ENCODE data around the gene LIF. TPM values are rescaled to one million over a fixed set of nuclear protein-coding genes. Genes with fewer than 3 reads are reported as not detected.

Gene LIF
- polyA plus RNA-seq, 1 of the 3 experiments (the other 2 are of a cell fraction): 24.6 TPM

DNA sequence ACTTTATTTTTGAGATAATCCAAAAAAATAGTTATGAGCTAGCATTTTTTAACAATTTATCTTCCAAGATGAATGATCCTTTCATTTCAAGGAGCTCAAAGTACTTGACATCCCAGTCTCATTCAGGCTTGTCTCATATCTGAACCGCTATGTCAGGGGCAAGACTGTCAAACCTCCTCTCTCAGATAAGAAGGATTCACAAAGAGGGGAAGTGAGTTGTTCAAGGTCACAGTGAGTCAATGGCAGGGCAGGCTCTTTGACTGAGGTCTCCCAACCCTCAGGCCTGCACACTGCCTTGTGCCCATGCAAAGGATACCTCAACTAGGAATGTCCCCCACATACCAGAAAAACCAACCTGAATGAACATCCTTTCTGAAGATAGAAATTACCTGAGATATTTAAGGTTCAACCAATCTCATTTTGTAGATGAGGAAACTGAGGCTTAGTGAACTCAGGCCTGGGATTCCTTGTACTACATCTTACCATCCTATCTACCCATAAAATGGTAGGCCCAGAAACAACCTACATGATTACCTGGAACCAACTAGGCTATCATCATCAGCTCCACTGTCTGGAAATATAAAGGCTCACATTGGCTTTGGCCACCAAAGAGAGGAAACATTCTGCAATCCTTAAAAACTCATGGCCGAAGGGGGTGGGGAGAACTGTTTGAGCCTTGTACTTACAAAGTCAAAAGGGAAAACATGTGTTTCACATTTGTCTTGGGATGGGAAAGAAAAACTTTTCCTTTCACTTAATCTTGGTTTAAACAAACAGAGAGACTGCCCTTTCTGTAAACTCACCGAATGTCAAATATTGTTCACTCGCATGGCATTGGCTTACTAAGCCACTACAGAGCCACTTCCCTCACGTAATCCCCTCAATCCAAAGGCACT, 51.1 kb downstream of the LIF start:
- ChIA-PET POLR2A (no interaction called here), CTCF (no interaction called here)
- H3K27me3 ChIP-seq (ENCODE audit: insufficient read depth): no peaks in the 10 kb centered on the region
- H3F3A ChIP-seq (replicated peaks; ENCODE audit: insufficient read depth): peaks cover 35% of the 10 kb centered on the region
- no peaks in the 10 kb centered on the region for H4K20me1 ChIP-seq (ENCODE audit: insufficient read depth)
- H3K79me2 ChIP-seq (ENCODE audit: insufficient read depth): no peaks in the 10 kb centered on the region
- WGBS (ENCODE audit: low lambda C conversion rate): 55% methylated on average over 5 of the region's 5 CpGs
- no peak overlapping the region; a peak in 1 of 4 replicates for H3K4me3 ChIP-seq (ENCODE audit: low read depth in 2 of 2, low read length in 1 of 2)
- peak overlapping the region; percentile 34; the same call in 1 of the 2 replicates for H2AFZ ChIP-seq (ENCODE audit: low read depth)
- no peaks in the 10 kb centered on the region for H3K9me3 ChIP-seq
- no peaks in the 10 kb centered on the region for H3K36me3 ChIP-seq (replicated peaks in 1 of 2; ENCODE audit: control insufficient read depth in 1 of 2, insufficient read depth in 2 of 2, low read length in 1 of 2)
- H3K4me2 ChIP-seq: peak overlapping the region; percentile 72
- peak overlapping the region; percentile 69 for H3K9ac ChIP-seq
- no peaks in the 10 kb centered on the region for H3K9me2 ChIP-seq
- TF ChIP-seq RAD21 (IDR thresholded peaks at IDR 0.05; ENCODE audit: low read length) (no peak), SIN3A (IDR thresholded peaks at IDR 0.05; ENCODE audit: borderline replicate concordance, low read depth, low read length) (no peak), NFIC (IDR thresholded peaks at IDR 0.05; ENCODE audit: borderline replicate concordance) (no peak), TAF1 (IDR thresholded peaks at IDR 0.05; ENCODE audit: borderline replicate concordance, low read depth, low read length) (no peak), POLR2AphosphoS5 (IDR thresholded peaks at IDR 0.05; ENCODE audit: low read depth, low read length) (no peak), GATA2 (CRISPR knock-in tag; IDR thresholded peaks at IDR 0.05) (no peak), REST (IDR thresholded peaks at IDR 0.05; ENCODE audit: low read depth, low read length) (no peak), ELF1 (IDR thresholded peaks at IDR 0.05) (no peak), TCF12 (IDR thresholded peaks at IDR 0.05) (no peak), USF1 (IDR thresholded peaks at IDR 0.05; ENCODE audit: borderline replicate concordance, low read depth) (no peak), SMC3 (IDR thresholded peaks at IDR 0.05; ENCODE audit: low read depth, low read length) (no peak), EZH2phosphoT487 (IDR thresholded peaks at IDR 0.05; ENCODE audit: borderline replicate concordance, low read depth) (no peak), JUND (IDR thresholded peaks at IDR 0.05) (no peak), RXRA (IDR thresholded peaks at IDR 0.05; ENCODE audit: borderline replicate concordance, low read depth) (no peak)
- TF ChIP-seq, protein P1, sequence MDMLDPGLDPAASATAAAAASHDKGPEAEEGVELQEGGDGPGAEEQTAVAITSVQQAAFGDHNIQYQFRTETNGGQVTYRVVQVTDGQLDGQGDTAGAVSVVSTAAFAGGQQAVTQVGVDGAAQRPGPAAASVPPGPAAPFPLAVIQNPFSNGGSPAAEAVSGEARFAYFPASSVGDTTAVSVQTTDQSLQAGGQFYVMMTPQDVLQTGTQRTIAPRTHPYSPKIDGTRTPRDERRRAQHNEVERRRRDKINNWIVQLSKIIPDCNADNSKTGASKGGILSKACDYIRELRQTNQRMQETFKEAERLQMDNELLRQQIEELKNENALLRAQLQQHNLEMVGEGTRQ (IDR thresholded peaks at IDR 0.05; ENCODE audit: borderline replicate concordance, low read depth, low read length): no peak
- TF ChIP-seq, protein P2, sequence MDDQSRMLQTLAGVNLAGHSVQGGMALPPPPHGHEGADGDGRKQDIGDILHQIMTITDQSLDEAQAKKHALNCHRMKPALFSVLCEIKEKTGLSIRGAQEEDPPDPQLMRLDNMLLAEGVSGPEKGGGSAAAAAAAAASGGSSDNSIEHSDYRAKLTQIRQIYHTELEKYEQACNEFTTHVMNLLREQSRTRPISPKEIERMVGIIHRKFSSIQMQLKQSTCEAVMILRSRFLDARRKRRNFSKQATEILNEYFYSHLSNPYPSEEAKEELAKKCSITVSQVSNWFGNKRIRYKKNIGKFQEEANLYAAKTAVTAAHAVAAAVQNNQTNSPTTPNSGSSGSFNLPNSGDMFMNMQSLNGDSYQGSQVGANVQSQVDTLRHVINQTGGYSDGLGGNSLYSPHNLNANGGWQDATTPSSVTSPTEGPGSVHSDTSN (IDR thresholded peaks at IDR 0.05): no peak
- DNase-seq: no peak
- H3K4me1 ChIP-seq (ENCODE audit: control insufficient read depth in 1 of 2, insufficient read depth in 2 of 2, low read depth in 1 of 2, low read length in 1 of 2): peaks cover 6 to 14% of the 10 kb centered on the region in 2 experiments; a peak in 3 of 4 replicates
- H3K27ac ChIP-seq (ENCODE audit: low read depth in 2 of 2, low read length in 1 of 2): peak overlapping the region; percentile 75 to 98

Data from SK-N-SH (cell line).